Hepatocyte (in vitro differentiated cells): ENCODE results near the gene FSD2. TPM values are rescaled to one million over a fixed set of nuclear protein-coding genes. Genes with fewer than 3 reads are reported as not detected.
A peak's percentile ranks its signal among the peaks of the same experiment; 100 is the strongest.

Source experiments
- DNase-seq: peaks from one replicate; pipeline ENCODE4 v3.0.0-alpha.2; 2016; ENCODE audit warnings: low spot score
- H2AFZ ChIP-seq: fragments of 200-600 bp; sonication (generic); 2 replicates; pipeline ENCODE4 v1.6.0; 2016; ENCODE audit warnings: antibody characterized with exemption, mild to moderate bottlenecking
- H3K27ac ChIP-seq: fragments of 200-600 bp; sonication (generic); 2 replicates; pipeline ENCODE4 v1.5.1; 2016; ENCODE audit warnings: mild to moderate bottlenecking
- H3K27me3 ChIP-seq: fragments of 200-600 bp; sonication (generic); 2 replicates; pipeline ENCODE4 v1.6.1; 2016
- H3K36me3 ChIP-seq: fragments of 200-600 bp; sonication (generic); replicated peaks from 2 replicates; pipeline ENCODE4 v1.5.1; 2016; ENCODE audit warnings: low read depth; ENCODE audit not compliant: insufficient read depth
- H3K4me1 ChIP-seq: fragments of 200-600 bp; sonication (generic); 2 replicates; pipeline ENCODE4 v1.5.1; 2016; ENCODE audit warnings: mild to moderate bottlenecking, moderate library complexity; ENCODE audit not compliant: insufficient read depth
- H3K4me2 ChIP-seq: fragments of 200-600 bp; sonication (generic); 2 replicates; pipeline ENCODE4 v1.6.0; 2016
- H3K4me3 ChIP-seq: fragments of 200-600 bp; sonication (generic); 2 replicates; pipeline ENCODE4 v1.5.1; 2016; ENCODE audit warnings: mild to moderate bottlenecking
- H3K79me2 ChIP-seq: fragments of 200-600 bp; sonication (generic); 2 replicates; pipeline ENCODE4 v1.6.0; 2017; ENCODE audit warnings: mild to moderate bottlenecking
- H3K9me2 ChIP-seq: fragments of 200-600 bp; sonication (generic); replicated peaks from 2 replicates; pipeline ENCODE4 v1.6.0; 2017; ENCODE audit warnings: mild to moderate bottlenecking; ENCODE audit not compliant: insufficient read depth
- H3K9me3 ChIP-seq: fragments of 200-600 bp; sonication (generic); 2 replicates; pipeline ENCODE4 v1.5.1; 2016; ENCODE audit warnings: low read depth, mild to moderate bottlenecking
- H4K20me1 ChIP-seq: fragments of 200-600 bp; sonication (generic); 2 replicates; pipeline ENCODE4 v1.6.0; 2016; ENCODE audit warnings: mild to moderate bottlenecking; ENCODE audit not compliant: insufficient read depth, poor library complexity, severe bottlenecking
- CTCF ChIP-seq: fragments of 200-600 bp; sonication (generic); IDR thresholded peaks from 2 replicates; pipeline ENCODE4 v1.5.1; 2016; ENCODE audit warnings: antibody characterized with exemption, mild to moderate bottlenecking; ENCODE audit not compliant: poor library complexity
- EZH2 ChIP-seq: fragments of 200-600 bp; sonication (generic); IDR thresholded peaks from 2 replicates; pipeline ENCODE4 v1.6.1; 2016; ENCODE audit warnings: antibody characterized with exemption, mild to moderate bottlenecking, borderline replicate concordance
- EZH2phosphoT487 ChIP-seq: fragments of 200-600 bp; sonication (generic); IDR thresholded peaks from one replicate; pipeline ENCODE4 v1.6.1; 2018; ENCODE audit warnings: antibody characterized with exemption, mild to moderate bottlenecking, low read depth, moderate library complexity; ENCODE audit not compliant: unreplicated experiment, severe bottlenecking
- WGBS: methylation state at CpG from one replicate; pipeline ENCODE4 v1.1.6; 2016; ENCODE audit warnings: low lambda C conversion rate; ENCODE audit errors: missing lambda C conversion rate; 5-methylcytosine and 5-hydroxymethylcytosine counted together
- polyA plus RNA-seq: library from polyadenylated mRNA; unstranded; fragments of >200 nt; fragmentation: Nextera tagmentation; extraction: Ambion mirVana; gene quantifications from 2 replicates; pipeline ENCODE4 v1.2.1, GENCODE V29; 2016
- total RNA-seq: library from RNA; depleted of rRNA; stranded (reverse); fragments of >200 nt; gene quantifications from 2 replicates; pipeline ENCODE4 v1.2.3, GENCODE V29; 2014

FSD2 gene
- total and polyA plus RNA-seq, 2 experiments from 2014 or later = 0.06 TPM; not detected in 1

- Histone ChIP-seq H2AFZ (peak overlapping the region; percentile 84), H3K4me1 (no peaks in the 10 kb centered on the region), H3K4me3 (no peak overlapping the region), H4K20me1 (no peaks in the 10 kb centered on the region), H3K27ac (peak overlapping the region; percentile 48), H3K9me3 (no peaks in the 10 kb centered on the region), H3K27me3 (no peaks in the 10 kb centered on the region), H3K4me2 (peak overlapping the region; percentile 69), H3K79me2 (no peaks in the 10 kb centered on the region), H3K9me2 (no peaks in the 10 kb centered on the region), H3K36me3 (no peaks in the 10 kb centered on the region)
- TF ChIP-seq CTCF (peak; percentile 84), EZH2 (no peak)
- WGBS = 25% methylated on average over 23 of the region's 23 CpGs
- peak; percentile 88 for DNase-seq
Measured at GRCh38 chr15:82849556-82850512, 44.0 kb upstream of the FSD2 start.

- no peaks in the 10 kb centered on the region for H3K4me1 ChIP-seq
- no peak overlapping the region for H3K4me3 ChIP-seq
- no peak overlapping the region for H3K4me2 ChIP-seq
- H3K36me3 ChIP-seq = no peaks in the 10 kb centered on the region
- no peaks in the 10 kb centered on the region for H3K9me2 ChIP-seq
- no peaks in the 10 kb centered on the region for H3K79me2 ChIP-seq
- TF ChIP-seq EZH2phosphoT487 (no peak), CTCF (no peak), EZH2 (no peak)
- no peaks in the 10 kb centered on the region for H4K20me1 ChIP-seq
- H2AFZ ChIP-seq = no peak overlapping the region
- no peaks in the 10 kb centered on the region for H3K9me3 ChIP-seq
- 95% methylated on average over 9 of the region's 9 CpGs for WGBS
- H3K27me3 ChIP-seq = no peaks in the 10 kb centered on the region
- no peak overlapping the region for H3K27ac ChIP-seq
- DNase-seq = no peak
Measured at GRCh38 chr15:82848241-82848993, 42.5 kb upstream of the FSD2 start.

GRCh38 chr15:82847703-82848102, 41.8 kb upstream of the FSD2 start:
- H3K9me3 ChIP-seq = no peaks in the 10 kb centered on the region
- WGBS = 84% methylated on average over 8 of the region's 8 CpGs
- no peak for DNase-seq
- no peak overlapping the region for H3K27ac ChIP-seq
- H3K79me2 ChIP-seq = no peaks in the 10 kb centered on the region
- no peak for TF ChIP-seq CTCF
- H3K27me3 ChIP-seq = no peaks in the 10 kb centered on the region
- H3K4me2 ChIP-seq = no peak overlapping the region
- H4K20me1 ChIP-seq = no peaks in the 10 kb centered on the region
- H2AFZ ChIP-seq = no peak overlapping the region
- H3K4me3 ChIP-seq = no peak overlapping the region
- no peaks in the 10 kb centered on the region for H3K36me3 ChIP-seq
- H3K4me1 ChIP-seq = no peaks in the 10 kb centered on the region
- H3K9me2 ChIP-seq = no peaks in the 10 kb centered on the region
